H9 (cell line): ENCODE data around the gene ASTN2. TPM values are rescaled to one million over a fixed set of nuclear protein-coding genes. Genes with fewer than 3 reads are reported as not detected.

Source experiments
- DNase-seq: peaks from one replicate; pipeline ENCODE4 v3.0.0-alpha.2; 2017
- H2AFZ ChIP-seq: one replicate; pipeline ENCODE4 v1.6.1; 2013; ENCODE audit warnings: mild to moderate bottlenecking, low read length, control low read depth, moderate library complexity
- H2AK5ac ChIP-seq: 2 replicates; pipeline ENCODE4 v1.6.1; 2013; ENCODE audit warnings: low read length, control low read depth, mixed read lengths; ENCODE audit not compliant: insufficient read length
- H2BK120ac ChIP-seq: one replicate; pipeline ENCODE4 v1.6.1; 2013; ENCODE audit warnings: low read depth, mild to moderate bottlenecking, low read length, control low read depth, inconsistent platforms; ENCODE audit not compliant: poor library complexity, severe bottlenecking
- H2BK12ac ChIP-seq: 2 replicates; pipeline ENCODE4 v1.6.1; 2013; ENCODE audit warnings: low read length, control low read depth, mixed read lengths, low read depth; ENCODE audit not compliant: insufficient read length
- H2BK15ac ChIP-seq: 2 replicates; pipeline ENCODE4 v1.6.1; 2013; ENCODE audit warnings: low read depth, low read length, control low read depth
- H2BK20ac ChIP-seq: one replicate; pipeline ENCODE4 v1.6.1; 2013; ENCODE audit warnings: low read depth, mild to moderate bottlenecking, low read length, control low read depth, inconsistent platforms; ENCODE audit not compliant: poor library complexity, severe bottlenecking
- H2BK5ac ChIP-seq: 2 replicates; pipeline ENCODE4 v1.6.1; 2013; ENCODE audit warnings: low read length, control low read depth, mixed read lengths; ENCODE audit not compliant: insufficient read length
- H3K14ac ChIP-seq: 2 replicates; pipeline ENCODE4 v1.6.1; 2013; ENCODE audit warnings: low read length, control low read depth; ENCODE audit not compliant: insufficient read depth
- H3K18ac ChIP-seq: 2 replicates; pipeline ENCODE4 v1.6.1; 2013; ENCODE audit warnings: low read depth, mild to moderate bottlenecking, mixed read lengths, low read length, control low read depth; ENCODE audit not compliant: insufficient read length
- H3K23ac ChIP-seq: 2 replicates; pipeline ENCODE4 v1.6.1; 2013; ENCODE audit warnings: low read length, control low read depth, mixed read lengths, low read depth; ENCODE audit not compliant: insufficient read length
- H3K23me2 ChIP-seq: 2 replicates; pipeline ENCODE4 v1.6.1; 2013; ENCODE audit warnings: low read depth, mild to moderate bottlenecking, mixed read lengths, low read length, control low read depth; ENCODE audit not compliant: insufficient read length, poor library complexity, severe bottlenecking
- H3K27ac ChIP-seq: 2 replicates; pipeline ENCODE4 v1.5.1; 2013; ENCODE audit warnings: low read length, control low read depth, mixed read lengths, low read depth; ENCODE audit not compliant: insufficient read length
- H3K27me3 ChIP-seq: 2 replicates; pipeline ENCODE4 v1.6.1; 2013; ENCODE audit warnings: low read length, control low read depth, inconsistent platforms; ENCODE audit not compliant: insufficient read depth
- H3K4ac ChIP-seq: 2 replicates; pipeline ENCODE4 v1.6.1; 2013; ENCODE audit warnings: low read depth, mild to moderate bottlenecking, control low read depth, inconsistent platforms, low read length, moderate library complexity
- H3K4me1 ChIP-seq: 2 replicates; pipeline ENCODE4 v1.6.1; 2013; ENCODE audit warnings: low read length, control low read depth, inconsistent platforms; ENCODE audit not compliant: insufficient read depth
- H3K4me2 ChIP-seq: 2 replicates; pipeline ENCODE4 v1.6.1; 2013; ENCODE audit warnings: low read length, control low read depth, mixed read lengths; ENCODE audit not compliant: insufficient read length, insufficient read depth
- H3K56ac ChIP-seq: 2 replicates; pipeline ENCODE4 v1.6.1; 2013; ENCODE audit warnings: low read depth, mild to moderate bottlenecking, mixed read lengths, low read length, control low read depth; ENCODE audit not compliant: insufficient read length
- H3K79me1 ChIP-seq: 2 replicates; pipeline ENCODE4 v1.6.1; 2013; ENCODE audit warnings: low read depth, mild to moderate bottlenecking, moderate library complexity, low read length, control low read depth, inconsistent platforms; ENCODE audit not compliant: insufficient read depth, poor library complexity, severe bottlenecking
- H3K79me2 ChIP-seq: 2 replicates; pipeline ENCODE4 v1.6.1; 2013; ENCODE audit warnings: low read length, control low read depth, inconsistent platforms; ENCODE audit not compliant: insufficient read depth
- H3K9ac ChIP-seq: 2 replicates; pipeline ENCODE4 v1.6.1; 2013; ENCODE audit warnings: low read length, control low read depth, mixed read lengths; ENCODE audit not compliant: insufficient read length; ENCODE audit errors: extremely low read depth
- H3K9me3 ChIP-seq: one replicate; pipeline ENCODE4 v1.6.1; 2013; ENCODE audit warnings: low read depth, low read length, inconsistent platforms; ENCODE audit not compliant: control insufficient read depth
- H3T11ph ChIP-seq: one replicate; pipeline ENCODE4 v1.6.1; 2013; ENCODE audit warnings: mild to moderate bottlenecking, low read length, control low read depth, inconsistent platforms
- H4K20me1 ChIP-seq: one replicate; pipeline ENCODE4 v1.6.1; 2013; ENCODE audit not compliant: control insufficient read depth, insufficient read length, insufficient read depth
- H4K5ac ChIP-seq: 2 replicates; pipeline ENCODE4 v1.6.1; 2013; ENCODE audit warnings: low read depth, mild to moderate bottlenecking, mixed read lengths, low read length, control low read depth; ENCODE audit not compliant: insufficient read length
- H4K8ac ChIP-seq: replicated peaks from 2 replicates; pipeline ENCODE4 v1.6.1; 2013; ENCODE audit warnings: low read length, control low read depth, mixed read lengths, low read depth; ENCODE audit not compliant: insufficient read length
- H4K91ac ChIP-seq: 2 replicates; pipeline ENCODE4 v1.6.1; 2013; ENCODE audit warnings: low read depth, mild to moderate bottlenecking, moderate library complexity, mixed read lengths, low read length, control low read depth; ENCODE audit not compliant: insufficient read length
- H3K27ac Mint-ChIP-seq, 3 experiments: 2 replicates in 2 of 3; 3 replicates in 1 of 3; pipeline ENCODE4 v1.8.0; 2020 to 2021; ENCODE audit warnings: mixed read lengths in 3 of 3, mild to moderate bottlenecking in 1 of 3, moderate library complexity in 1 of 3
- H3K27me3 Mint-ChIP-seq: 2 replicates; pipeline ENCODE4 v1.8.0; 2021; ENCODE audit warnings: low read depth, mild to moderate bottlenecking, moderate library complexity, mixed read lengths
- H3K36me3 Mint-ChIP-seq, 3 experiments: 2 replicates in 2 of 3; 3 replicates in 1 of 3; pipeline ENCODE4 v1.8.0; 2020 to 2021; ENCODE audit warnings: low read depth in 3 of 3, mixed read lengths in 3 of 3; ENCODE audit not compliant: insufficient read depth in 1 of 3
- H3K4me1 Mint-ChIP-seq, 2 experiments: 2 replicates each; pipeline ENCODE4 v1.8.0; 2020; ENCODE audit warnings: mixed read lengths in 2 of 2
- H3K4me3 Mint-ChIP-seq, 2 experiments: 2 replicates in 1 of 2; 3 replicates in 1 of 2; pipeline ENCODE4 v1.8.0; 2020 to 2021; ENCODE audit warnings: mild to moderate bottlenecking in 2 of 2, mixed read lengths in 2 of 2, moderate library complexity in 1 of 2
- H3K9me3 Mint-ChIP-seq, 2 experiments: 2 replicates in 1 of 2; 3 replicates in 1 of 2; pipeline ENCODE4 v1.8.0; 2020; ENCODE audit warnings: mild to moderate bottlenecking in 2 of 2, mixed read lengths in 2 of 2, moderate library complexity in 1 of 2
- CTCF ChIP-seq: fragments of 200-600 bp; sonication (generic); conservative IDR thresholded peaks from 3 replicates; pipeline ENCODE4 v1.8.0; 2021; ENCODE audit warnings: antibody characterized with exemption, mild to moderate bottlenecking
- WGBS: extraction: QIAGEN DNeasy Blood & Tissue Kit; methylation state at CpG from one replicate; pipeline ENCODE4 v1.1.7; 2013; ENCODE audit warnings: missing lambda C conversion rate, low lambda C conversion rate, mixed read lengths; ENCODE audit not compliant: insufficient read length; ENCODE audit errors: extremely low coverage; 5-methylcytosine and 5-hydroxymethylcytosine counted together
- total RNA-seq: library from RNA; stranded (reverse); gene quantifications from 2 replicates; pipeline ENCODE4 v1.2.1, GENCODE V29; 2021

ASTN2 gene
- total RNA-seq, 1 experiment from 2014 or later: 9.7 TPM

GRCh38 chr9:116987721-116988485 lies 427.0 kb downstream of the ASTN2 start:
- H3K4me3 Mint-ChIP-seq: no peak overlapping the region
- Histone ChIP-seq H4K20me1 (no peaks in the 10 kb centered on the region), H3K79me2 (no peaks in the 10 kb centered on the region), H2BK20ac (no peak overlapping the region), H3K4ac (no peak overlapping the region), H2AK5ac (no peak overlapping the region), H3K9ac (no peak overlapping the region), H3K23ac (no peak overlapping the region), H2BK12ac (no peak overlapping the region), H3K18ac (no peak overlapping the region), H3K56ac (no peak overlapping the region), H3K27me3 (no peaks in the 10 kb centered on the region), H3K4me1 (peaks cover 11% of the 10 kb centered on the region), H2BK120ac (no peak overlapping the region), H2BK15ac (no peak overlapping the region), H3K23me2 (no peaks in the 10 kb centered on the region), H4K5ac (no peak overlapping the region), H4K8ac (no peak overlapping the region), H3K79me1 (no peaks in the 10 kb centered on the region), H3K9me3 (no peaks in the 10 kb centered on the region), H3T11ph (no peak overlapping the region), H4K91ac (no peak overlapping the region), H3K27ac (no peak overlapping the region), H2BK5ac (no peak overlapping the region), H3K4me2 (no peak overlapping the region), H2AFZ (no peak overlapping the region), H3K14ac (no peak overlapping the region)
- H3K9me3 Mint-ChIP-seq: no peaks in the 10 kb centered on the region
- no CpG with 5 or more reads among the region's 5 CpGs for WGBS
- no peak overlapping the region for H3K27ac Mint-ChIP-seq
- DNase-seq: no peak
- TF ChIP-seq CTCF: no peak
- H3K27me3 Mint-ChIP-seq: no peaks in the 10 kb centered on the region
- H3K4me1 Mint-ChIP-seq: peaks cover 31 to 33% of the 10 kb centered on the region in 2 experiments
- H3K36me3 Mint-ChIP-seq: no peaks in the 10 kb centered on the region
